Endothelial cell of umbilical vein (primary cell): ENCODE results near the gene INAVA.

ENCODE experiments used
- CTCF ChIP-seq, 2 donors: IDR thresholded peaks; 1 replicate in 1 of 2; 2 replicates in 1 of 2; pipeline ENCODE4 v1.5.1; 2011; ENCODE audit warnings: low read length in 2 of 2, mild to moderate bottlenecking in 2 of 2, moderate library complexity in 2 of 2, control low read depth in 1 of 2, inconsistent platforms in 1 of 2, low read depth in 1 of 2; ENCODE audit not compliant: insufficient read depth in 1 of 2; ENCODE audit errors: extremely low read depth in 1 of 2
- EZH2 ChIP-seq: IDR thresholded peaks from 2 replicates; pipeline ENCODE4 v1.6.1; 2012; ENCODE audit warnings: borderline replicate concordance, low read depth, mild to moderate bottlenecking, moderate library complexity, low read length, inconsistent platforms; ENCODE audit not compliant: severe bottlenecking
- GATA2 ChIP-seq: IDR thresholded peaks from 2 replicates; pipeline ENCODE4 v1.7.0; 2011; ENCODE audit warnings: low read depth, mild to moderate bottlenecking, moderate library complexity, mixed read lengths, low read length; ENCODE audit not compliant: insufficient read length, insufficient read depth
- JUN ChIP-seq: IDR thresholded peaks from 2 replicates; pipeline ENCODE4 v1.6.1; 2011; ENCODE audit warnings: borderline replicate concordance, low read depth; ENCODE audit not compliant: insufficient read length, insufficient read depth
- MAX ChIP-seq: IDR thresholded peaks from 2 replicates; pipeline ENCODE4 v1.6.1; 2011; ENCODE audit not compliant: insufficient read depth, insufficient read length
- POLR2A ChIP-seq: IDR thresholded peaks from 2 replicates; pipeline ENCODE4 v1.6.1; 2012; ENCODE audit warnings: low read depth, mild to moderate bottlenecking, control low read depth, low read length
- POLR2AphosphoS5 ChIP-seq: IDR thresholded peaks from 2 replicates; pipeline ENCODE4 v1.6.1; 2012; ENCODE audit warnings: low read depth, mild to moderate bottlenecking, control low read depth, low read length, moderate library complexity; ENCODE audit not compliant: insufficient read depth

- TF ChIP-seq CTCF (IDR thresholded peaks at IDR 0.05; ENCODE audit: extremely low read depth in 1 of 2, insufficient read depth in 1 of 2, low read depth in 1 of 2, low read length in 2 of 2) (no peak), EZH2 (no peak), POLR2AphosphoS5 (no peak), MAX (no peak), POLR2A (no peak), JUN (no peak), GATA2 (no peak)
Observed at GRCh38 chr1:200845360-200845759, 49.3 kb upstream of the INAVA start.
